RWPE1 (cell line): Measurements from ENCODE around the gene NIN.

Experiments
- CTCF ChIA-PET: fragments of 350-600 bp; sonication (Branson Sonifier 250); formaldehyde crosslinking; extraction: SDS; loops from one replicate; lab custom pipeline; 2021; lab: Yijun Ruan, JAX
- POLR2A ChIA-PET: fragments of 400-600 bp; formaldehyde crosslinking; extraction: SDS; loops from one replicate; lab custom pipeline; 2020; ENCODE audit warnings: antibody characterized with exemption; ENCODE audit not compliant: low non-redundant PET; lab: Yijun Ruan, JAX
- DNase-seq: peaks from one replicate; pipeline ENCODE4 v3.0.0; 2012; ENCODE audit warnings: low spot score
- H3K27ac ChIP-seq: fragments of 450-650 bp; 2 replicates; pipeline ENCODE4 v1.5.1; 2017
- CTCF ChIP-seq: fragments of 450-650 bp; conservative IDR thresholded peaks from 2 replicates; pipeline ENCODE4 v1.5.1; 2017; ENCODE audit warnings: low read depth, mild to moderate bottlenecking

Gene NIN

GRCh38 chr14:50762931-50763300 lies 68.0 kb downstream of the NIN start:
- no peak for DNase-seq
- ChIA-PET CTCF (interaction anchor here (0.5 to 1.5 kb wide), 3 partner anchors 11 to 272 kb away, joined by 3 to 7 read pairs (median 3); no protein-coding TSS in a partner anchor), POLR2A (interaction anchor here (0.6 kb wide), 1 partner anchor 47 kb away, joined by 4 read pairs; no protein-coding TSS in a partner anchor)
- TF ChIP-seq CTCF: no peak
- no peak overlapping the region for H3K27ac ChIP-seq

DNA sequence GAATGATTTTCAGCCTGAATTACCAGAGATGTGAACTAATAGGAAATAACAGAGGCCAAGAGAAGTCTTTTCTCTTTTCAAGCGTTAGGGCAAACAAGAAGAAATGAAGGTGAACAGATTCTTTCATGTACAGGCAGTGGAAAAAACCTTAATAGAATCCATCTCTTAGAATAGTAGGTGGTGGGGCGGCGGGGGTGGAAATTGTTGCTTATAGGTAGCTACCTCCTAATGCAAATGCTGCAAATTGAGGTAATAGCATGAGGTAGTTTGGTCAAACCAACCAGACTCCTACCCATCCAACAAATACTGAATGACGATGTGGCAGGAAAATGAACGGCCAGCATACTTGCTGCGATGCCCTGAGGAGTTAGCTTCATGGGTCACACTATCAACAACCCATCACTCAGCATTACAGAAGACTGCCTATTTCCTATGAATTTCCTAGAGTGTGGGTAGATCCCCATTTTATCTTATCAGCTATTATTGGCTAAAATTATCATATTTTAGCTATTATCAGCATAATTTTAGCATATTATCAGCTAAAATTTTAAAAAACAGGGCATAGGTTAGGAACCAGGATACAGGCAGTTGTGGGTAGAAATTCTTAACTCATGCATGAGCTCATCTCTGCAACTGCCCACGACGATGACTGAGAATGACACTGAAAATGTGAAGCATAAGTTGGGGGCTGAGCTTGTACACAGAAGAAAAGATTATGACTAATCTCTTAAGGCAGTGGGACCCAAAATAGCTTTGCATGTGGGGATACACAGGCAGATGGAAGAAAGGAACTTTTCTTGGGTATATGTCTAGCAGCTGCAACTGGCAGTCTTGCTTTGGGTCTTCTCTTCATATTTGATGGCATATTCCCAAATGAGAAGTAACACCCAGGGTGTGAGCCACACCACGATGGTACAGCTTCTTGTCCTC lies 68.7 kb downstream of the NIN start:
- ChIA-PET POLR2A (interaction anchor here (0.6 kb wide), 1 partner anchor 47 kb away, joined by 4 read pairs; no protein-coding TSS in a partner anchor), CTCF (interaction anchor here (0.5 to 1.5 kb wide), 3 partner anchors 11 to 271 kb away, joined by 3 to 7 read pairs (median 3); no protein-coding TSS in a partner anchor)
- no peak overlapping the region for H3K27ac ChIP-seq
- no peak for DNase-seq
- no peak for TF ChIP-seq CTCF

GRCh38 chr14:50759800-50760543 lies 71.0 kb downstream of the NIN start:
- TF ChIP-seq CTCF: no peak
- POLR2A ChIA-PET: interaction anchor here (0.8 kb wide), 1 partner anchor 92 kb away, joined by 3 read pairs; the partner anchor contains the start of gene SAV1
- DNase-seq: no peak
- no peak overlapping the region for H3K27ac ChIP-seq
- CTCF ChIA-PET: interaction anchor here (0.6 kb wide), 2 partner anchors 27 to 514 kb away, joined by 5 read pairs; no protein-coding TSS in a partner anchor

GRCh38 chr14:50758945-50759344 lies 72.0 kb downstream of the NIN start:
- H3K27ac ChIP-seq: no peak overlapping the region
- ChIA-PET CTCF (interaction anchor here (0.6 kb wide), 1 partner anchor 100 kb away, joined by 5 read pairs; no protein-coding TSS in a partner anchor), POLR2A (no interaction called here)
- DNase-seq: no peak
- TF ChIP-seq CTCF: no peak

GRCh38 chr14:50758305-50758704 lies 72.7 kb downstream of the NIN start:
- ChIA-PET POLR2A (no interaction called here), CTCF (interaction anchor here (0.6 kb wide), 2 partner anchors 13 to 100 kb away, joined by 4 to 5 read pairs; no protein-coding TSS in a partner anchor)
- no peak for TF ChIP-seq CTCF
- DNase-seq: no peak
- no peak overlapping the region for H3K27ac ChIP-seq

- TF ChIP-seq CTCF: no peak
- H3K27ac ChIP-seq: no peak overlapping the region
- ChIA-PET POLR2A (no interaction called here), CTCF (interaction anchor here (0.6 kb wide), 1 partner anchor 151 kb away, joined by 5 read pairs; no protein-coding TSS in a partner anchor)
- no peak for DNase-seq
Observed at GRCh38 chr14:50757702-50758101, 73.3 kb downstream of the NIN start.
